Activated CD4-positive, alpha-beta memory T cell treated with anti-CD3 and anti-CD28 coated beads for 36 hours (primary cell): ENCODE measurements around the gene PRSS23. TPM values are rescaled to one million over a fixed set of nuclear protein-coding genes. Genes with fewer than 3 reads are reported as not detected.
"Not testable (repeated sequence)": the region's sequence is repeated elsewhere in the genome, so short reads cannot be mapped to it uniquely, and the experiment has no call there.

ENCODE experiments used
- CTCF ChIA-PET: fragments of 350-600 bp; sonication (Branson Sonifier 250); formaldehyde crosslinking; loops from one replicate; lab custom pipeline; 2021; ENCODE audit warnings: antibody characterized with exemption, inconsistent platforms; lab: Charles Lee
- POLR2A ChIA-PET: fragments of 350-600 bp; sonication (Branson Sonifier 250); formaldehyde crosslinking; loops from one replicate; lab custom pipeline; 2021; ENCODE audit warnings: antibody characterized with exemption; lab: Charles Lee
- DNase-seq: peaks from one replicate; pipeline ENCODE4 v3.0.0-alpha.2; 2020
- H3K27ac Mint-ChIP-seq: one replicate; pipeline ENCODE4 v1.8.0; 2021; ENCODE audit warnings: mixed read lengths
- H3K27me3 Mint-ChIP-seq: one replicate; pipeline ENCODE4 v1.8.0; 2021; ENCODE audit warnings: mixed read lengths
- H3K36me3 Mint-ChIP-seq: one replicate; pipeline ENCODE4 v1.8.0; 2021; ENCODE audit warnings: mixed read lengths
- H3K4me1 Mint-ChIP-seq: one replicate; pipeline ENCODE4 v1.8.0; 2021; ENCODE audit warnings: low read depth, mixed read lengths
- H3K4me3 Mint-ChIP-seq: one replicate; pipeline ENCODE4 v1.8.0; 2021; ENCODE audit warnings: mild to moderate bottlenecking, mixed read lengths
- H3K9me3 Mint-ChIP-seq: one replicate; pipeline ENCODE4 v1.8.0; 2021; ENCODE audit warnings: mixed read lengths
- intact Hi-C: fragments of 100-400 bp; cut with micrococcal nuclease; formaldehyde crosslinking; loops from one replicate; pipeline ENCODE4 v1.15.1; 2023
- total RNA-seq, 2 experiments: library from RNA; stranded (reverse); gene quantifications; one replicate each; pipeline ENCODE4 v1.2.3, GENCODE V29; 2021

PRSS23 gene, protein sequence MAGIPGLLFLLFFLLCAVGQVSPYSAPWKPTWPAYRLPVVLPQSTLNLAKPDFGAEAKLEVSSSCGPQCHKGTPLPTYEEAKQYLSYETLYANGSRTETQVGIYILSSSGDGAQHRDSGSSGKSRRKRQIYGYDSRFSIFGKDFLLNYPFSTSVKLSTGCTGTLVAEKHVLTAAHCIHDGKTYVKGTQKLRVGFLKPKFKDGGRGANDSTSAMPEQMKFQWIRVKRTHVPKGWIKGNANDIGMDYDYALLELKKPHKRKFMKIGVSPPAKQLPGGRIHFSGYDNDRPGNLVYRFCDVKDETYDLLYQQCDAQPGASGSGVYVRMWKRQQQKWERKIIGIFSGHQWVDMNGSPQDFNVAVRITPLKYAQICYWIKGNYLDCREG
- 1 to 10 TPM; 1.9 to 2.3 TPM for total RNA-seq

DNA sequence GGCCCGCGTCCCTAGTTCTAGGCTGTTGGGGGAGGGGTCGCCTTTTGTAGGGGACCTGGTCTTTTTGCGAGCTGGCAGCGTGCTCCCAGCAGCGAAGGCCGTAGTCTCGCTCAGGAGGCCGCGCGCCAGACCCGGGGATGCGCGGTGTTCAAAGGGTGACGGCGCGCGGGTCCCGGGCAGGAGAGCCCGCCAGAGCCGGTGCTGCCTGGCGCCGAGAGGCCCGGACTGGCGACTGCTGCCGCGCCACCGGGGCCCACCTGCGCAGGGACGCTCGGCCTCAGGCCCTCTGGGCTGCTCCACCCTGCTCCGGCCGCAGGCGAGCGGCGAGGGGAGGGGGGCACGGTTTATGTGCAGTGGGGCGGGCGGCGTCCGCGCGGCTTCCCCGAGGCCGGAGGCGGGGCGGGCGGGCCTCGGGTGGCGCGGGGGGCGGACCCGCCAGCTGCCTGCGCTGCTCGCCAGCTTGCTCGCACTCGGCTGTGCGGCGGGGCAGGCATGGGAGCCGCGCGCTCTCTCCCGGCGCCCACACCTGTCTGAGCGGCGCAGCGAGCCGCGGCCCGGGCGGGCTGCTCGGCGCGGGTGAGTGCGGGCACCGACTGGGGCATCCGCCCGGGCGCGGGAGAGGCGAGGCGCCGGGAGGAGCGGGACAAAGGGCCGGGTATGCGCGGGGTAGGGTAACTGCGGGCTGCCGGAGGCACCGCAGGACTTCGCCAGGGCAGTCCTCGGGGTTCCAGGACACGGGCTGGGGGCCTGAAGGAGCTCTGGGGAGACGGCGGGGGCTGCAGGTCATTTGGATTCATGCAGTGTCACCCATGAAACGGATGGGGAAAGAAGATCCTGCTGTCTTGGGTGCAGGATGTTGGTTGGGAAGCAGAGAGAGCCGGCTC is at the start of gene PRSS23:
TSS of gene PRSS23 (plus strand) at position 467 of the 884 bp plus-strand sequence. CDS start 7,102 bp downstream, outside the sequence.
- Mint-ChIP-seq H3K27me3 (peaks cover 49% of the 10 kb centered on the region), H3K27ac (no peak within 1 kb of the TSS), H3K36me3 (no peaks in the 10 kb centered on the region), H3K4me3 (peak within 1 kb of the TSS; percentile 69), H3K4me1 (peaks cover 39% of the 10 kb centered on the region), H3K9me3 (no peaks in the 10 kb centered on the region)
- intact Hi-C loops, result loop anchor here (10.0 kb wide), 3 partner anchors 576 to 1534 kb away; partner anchors contain the start of gene CTSC
- CTCF ChIA-PET, result interaction anchor here (1.4 to 1.8 kb wide), 2 partner anchors 192 kb away, joined by 3 to 8 read pairs; no protein-coding TSS in a partner anchor
- DNase-seq, result peak; percentile 35
- POLR2A ChIA-PET, result no interaction called here

DNA sequence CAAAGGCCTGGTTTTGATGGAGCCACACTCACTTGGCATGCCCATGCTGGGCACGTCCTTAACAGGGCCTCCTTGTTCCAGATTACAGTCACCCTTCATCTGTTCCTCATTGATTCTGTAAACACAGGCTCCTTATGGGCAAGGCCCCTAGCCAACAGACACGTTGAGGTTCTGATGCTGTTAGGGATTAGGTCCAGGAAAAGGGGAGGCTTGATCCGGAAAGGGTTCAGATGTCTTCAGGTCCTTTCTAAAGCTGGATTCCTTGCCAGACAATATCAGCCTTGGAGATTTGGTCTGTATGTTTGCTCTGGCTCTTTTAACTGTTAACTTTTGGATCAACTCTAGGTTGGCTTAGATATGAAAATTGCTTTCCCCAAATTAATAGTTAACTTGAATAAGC is 46.9 kb upstream of the PRSS23 start:
- Mint-ChIP-seq H3K27ac (no peak overlapping the region), H3K9me3 (no peaks in the 10 kb centered on the region), H3K36me3 (no peaks in the 10 kb centered on the region), H3K27me3 (peaks cover 6% of the 10 kb centered on the region), H3K4me1 (no peaks in the 10 kb centered on the region), H3K4me3 (no peak overlapping the region)
- intact Hi-C loops, result no loop called here
- POLR2A ChIA-PET, result no interaction called here
- CTCF ChIA-PET, result interaction anchor here (0.6 kb wide), 1 partner anchor 1099 kb away, joined by 3 read pairs; no protein-coding TSS in a partner anchor
- DNase-seq, result no peak

DNA sequence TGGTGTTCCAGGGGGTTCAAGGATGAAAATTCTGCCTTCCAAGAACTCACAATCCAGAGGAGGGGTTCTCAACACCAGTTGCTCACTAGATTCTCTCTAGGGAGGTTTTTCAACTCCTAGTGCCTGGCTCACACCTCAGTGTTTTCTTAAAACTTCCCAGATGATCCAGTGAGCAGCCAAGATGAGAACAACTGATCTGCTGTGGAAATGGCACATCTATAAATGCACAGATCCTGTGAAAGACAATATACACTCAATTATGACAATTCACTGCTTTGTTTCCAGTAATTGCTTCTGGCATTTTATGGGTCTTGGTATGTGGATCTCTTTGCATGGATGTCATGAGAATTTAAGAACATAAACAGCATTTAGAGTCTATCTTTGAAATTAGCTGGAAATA is 45.2 kb upstream of the PRSS23 start:
- no peak for DNase-seq
- Mint-ChIP-seq H3K27me3 (peaks cover 3% of the 10 kb centered on the region), H3K4me1 (no peaks in the 10 kb centered on the region), H3K36me3 (no peaks in the 10 kb centered on the region), H3K4me3 (no peak overlapping the region), H3K27ac (no peak overlapping the region), H3K9me3 (no peaks in the 10 kb centered on the region)
- intact Hi-C loops, result no loop called here
- POLR2A ChIA-PET, result no interaction called here
- CTCF ChIA-PET, result no interaction called here

DNA sequence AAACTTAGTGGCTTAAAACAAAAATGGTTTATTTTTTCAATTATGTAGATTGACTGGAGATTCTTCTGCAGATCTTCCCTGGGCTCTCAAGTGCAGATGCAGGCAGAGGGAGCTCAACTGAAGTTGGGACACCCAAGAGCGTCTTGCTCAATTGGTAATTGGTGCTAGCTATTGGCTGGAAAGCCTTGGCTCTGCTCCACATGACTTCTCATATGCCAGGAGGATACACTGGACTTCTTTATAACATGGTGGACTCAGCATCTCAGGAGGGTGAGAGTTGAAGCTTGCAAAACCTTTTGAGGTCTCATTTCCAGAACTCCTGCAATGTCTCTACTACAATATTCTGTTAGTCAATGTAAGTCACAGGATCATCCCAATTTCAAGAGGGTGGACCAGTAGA is 42.2 kb upstream of the PRSS23 start:
- Mint-ChIP-seq H3K4me3 (no peak overlapping the region), H3K9me3 (no peaks in the 10 kb centered on the region), H3K4me1 (no peaks in the 10 kb centered on the region), H3K27ac (no peak overlapping the region), H3K36me3 (no peaks in the 10 kb centered on the region), H3K27me3 (peaks cover 4% of the 10 kb centered on the region)
- POLR2A ChIA-PET, result no interaction called here
- intact Hi-C loops, result no loop called here
- DNase-seq, result no peak
- CTCF ChIA-PET, result interaction anchor here (0.7 kb wide), 1 partner anchor 340 kb away, joined by 3 read pairs; no protein-coding TSS in a partner anchor

DNA sequence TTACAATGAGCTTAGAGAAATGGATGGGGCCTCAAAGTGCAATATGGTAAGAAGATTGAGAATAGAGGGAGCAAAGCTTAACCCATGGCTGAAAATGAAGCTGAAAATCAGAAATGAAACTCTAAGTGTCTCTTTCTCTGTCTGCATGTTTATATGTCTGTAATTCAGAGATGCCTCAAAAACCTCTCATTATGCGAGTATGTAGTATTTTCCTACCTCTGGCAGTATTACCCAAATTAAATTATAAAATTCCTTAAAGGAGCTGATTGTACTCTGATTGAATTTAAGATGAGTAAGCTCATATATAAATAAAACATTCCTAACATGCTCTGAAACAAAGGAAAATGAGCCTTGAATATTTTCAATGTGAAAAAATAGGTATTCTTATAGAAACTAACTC is 39.8 kb upstream of the PRSS23 start:
- no peak overlapping the region for H3K27ac Mint-ChIP-seq
- intact Hi-C loops, result no loop called here
- peaks cover 10% of the 10 kb centered on the region for H3K27me3 Mint-ChIP-seq
- H3K4me3 Mint-ChIP-seq, result no peak overlapping the region
- no peaks in the 10 kb centered on the region for H3K9me3 Mint-ChIP-seq
- CTCF ChIA-PET, result interaction anchor here (1.0 to 1.4 kb wide), 2 partner anchors 110 to 152 kb away, joined by 3 to 4 read pairs; no protein-coding TSS in a partner anchor
- POLR2A ChIA-PET, result interaction anchor here (0.5 kb wide), 1 partner anchor 69 kb away, joined by 3 read pairs; no protein-coding TSS in a partner anchor
- H3K36me3 Mint-ChIP-seq, result no peaks in the 10 kb centered on the region
- no peaks in the 10 kb centered on the region for H3K4me1 Mint-ChIP-seq
- DNase-seq, result no peak

DNA sequence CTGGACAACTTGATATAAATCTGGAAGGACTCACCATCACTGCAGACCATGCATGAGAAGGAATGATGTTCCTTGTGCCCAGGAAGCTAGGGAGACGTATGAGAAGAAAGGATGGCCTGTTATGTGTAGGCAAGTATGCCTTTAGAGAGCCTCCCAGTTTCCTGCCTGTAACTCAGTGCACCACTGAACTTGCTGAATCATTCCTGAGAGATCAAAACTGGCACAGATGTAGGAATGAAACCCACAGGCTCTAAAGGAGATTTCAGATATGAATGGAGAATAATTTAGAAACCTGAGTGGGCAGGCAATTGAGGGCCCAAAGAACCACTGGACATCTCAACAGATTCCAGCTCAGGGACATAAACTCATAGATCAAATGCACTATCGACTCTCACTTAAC is 38.4 kb upstream of the PRSS23 start:
- no peaks in the 10 kb centered on the region for H3K9me3 Mint-ChIP-seq
- intact Hi-C loops, result no loop called here
- H3K27ac Mint-ChIP-seq, result no peak overlapping the region
- ChIA-PET CTCF (no interaction called here), POLR2A (no interaction called here)
- no peak for DNase-seq
- no peaks in the 10 kb centered on the region for H3K36me3 Mint-ChIP-seq
- no peak overlapping the region for H3K4me3 Mint-ChIP-seq
- H3K27me3 Mint-ChIP-seq, result peaks cover 10% of the 10 kb centered on the region
- no peaks in the 10 kb centered on the region for H3K4me1 Mint-ChIP-seq

DNA sequence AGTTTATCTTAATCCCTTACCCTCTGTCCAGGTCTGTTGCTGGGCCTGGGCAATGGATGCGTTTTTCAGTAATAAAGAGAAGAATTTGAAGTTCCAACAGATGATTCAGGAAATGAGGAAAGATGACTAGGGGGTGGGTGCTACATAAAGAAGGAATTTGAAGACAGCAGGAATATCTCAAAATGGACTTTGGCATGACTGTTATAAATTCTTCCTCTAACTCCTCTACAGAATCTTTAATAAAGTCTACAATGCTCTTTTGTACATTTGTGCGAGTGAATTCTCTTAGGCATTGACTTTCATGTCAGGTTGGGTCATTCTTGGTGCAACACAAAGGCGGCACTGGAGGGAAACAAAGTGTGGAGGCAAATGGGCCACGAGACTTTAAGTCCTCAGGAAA is 35.1 kb upstream of the PRSS23 start:
- CTCF ChIA-PET, result no interaction called here
- no peak for DNase-seq
- Mint-ChIP-seq H3K9me3 (no peaks in the 10 kb centered on the region), H3K27ac (no peak overlapping the region), H3K36me3 (no peaks in the 10 kb centered on the region), H3K27me3 (peaks cover 13% of the 10 kb centered on the region), H3K4me1 (no peaks in the 10 kb centered on the region), H3K4me3 (no peak overlapping the region)
- POLR2A ChIA-PET, result no interaction called here
- intact Hi-C loops, result no loop called here

DNA sequence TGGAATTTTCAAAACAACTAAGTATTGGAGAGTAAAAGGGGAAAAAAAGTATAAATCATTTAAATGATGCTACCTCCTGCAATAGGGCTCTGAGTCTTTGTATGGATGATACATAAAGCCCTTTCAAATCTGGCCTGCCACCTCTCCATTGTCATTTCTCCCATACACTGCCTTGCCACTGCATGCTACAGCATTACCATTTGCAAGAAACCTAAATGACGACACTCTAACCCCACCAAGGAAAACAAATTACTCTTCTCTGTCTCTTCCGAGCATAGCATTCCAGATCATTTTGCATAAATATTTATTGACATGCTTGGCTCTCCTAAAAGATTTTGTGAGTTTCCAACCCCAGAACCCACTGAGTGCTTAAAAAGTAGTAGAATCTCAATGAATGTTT is 34.5 kb upstream of the PRSS23 start:
- H3K4me1 Mint-ChIP-seq, result no peaks in the 10 kb centered on the region
- H3K27ac Mint-ChIP-seq, result no peak overlapping the region
- no peak for DNase-seq
- CTCF ChIA-PET, result no interaction called here
- POLR2A ChIA-PET, result no interaction called here
- no peaks in the 10 kb centered on the region for H3K36me3 Mint-ChIP-seq
- intact Hi-C loops, result no loop called here
- H3K27me3 Mint-ChIP-seq, result peaks cover 13% of the 10 kb centered on the region
- H3K4me3 Mint-ChIP-seq, result no peak overlapping the region
- H3K9me3 Mint-ChIP-seq, result no peaks in the 10 kb centered on the region

DNA sequence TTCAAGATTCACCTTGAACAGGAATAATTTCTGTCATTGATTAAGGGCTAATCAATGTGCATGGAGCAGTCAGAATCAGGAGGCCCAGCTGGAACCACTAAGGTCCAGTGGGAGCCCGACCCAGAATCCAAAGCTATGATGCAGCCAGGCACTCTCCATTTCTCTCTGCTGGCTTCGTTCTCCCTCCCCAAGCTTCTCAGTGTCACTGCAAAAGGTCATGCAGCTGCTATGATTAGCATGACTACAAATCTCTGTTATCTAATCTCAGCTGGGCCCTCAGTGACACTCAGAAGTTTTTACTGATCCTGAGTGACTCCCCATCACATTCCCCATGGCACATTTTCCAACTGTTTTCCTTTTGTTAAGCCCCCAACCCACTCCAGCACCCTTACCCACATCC is 31.1 kb upstream of the PRSS23 start:
- no peak for DNase-seq
- intact Hi-C loops, result no loop called here
- ChIA-PET CTCF (no interaction called here), POLR2A (no interaction called here)
- H3K4me3 Mint-ChIP-seq, result no peak overlapping the region
- H3K4me1 Mint-ChIP-seq, result no peaks in the 10 kb centered on the region
- H3K9me3 Mint-ChIP-seq, result no peaks in the 10 kb centered on the region
- peaks cover 9% of the 10 kb centered on the region for H3K27me3 Mint-ChIP-seq
- H3K36me3 Mint-ChIP-seq, result no peaks in the 10 kb centered on the region
- no peak overlapping the region for H3K27ac Mint-ChIP-seq

DNA sequence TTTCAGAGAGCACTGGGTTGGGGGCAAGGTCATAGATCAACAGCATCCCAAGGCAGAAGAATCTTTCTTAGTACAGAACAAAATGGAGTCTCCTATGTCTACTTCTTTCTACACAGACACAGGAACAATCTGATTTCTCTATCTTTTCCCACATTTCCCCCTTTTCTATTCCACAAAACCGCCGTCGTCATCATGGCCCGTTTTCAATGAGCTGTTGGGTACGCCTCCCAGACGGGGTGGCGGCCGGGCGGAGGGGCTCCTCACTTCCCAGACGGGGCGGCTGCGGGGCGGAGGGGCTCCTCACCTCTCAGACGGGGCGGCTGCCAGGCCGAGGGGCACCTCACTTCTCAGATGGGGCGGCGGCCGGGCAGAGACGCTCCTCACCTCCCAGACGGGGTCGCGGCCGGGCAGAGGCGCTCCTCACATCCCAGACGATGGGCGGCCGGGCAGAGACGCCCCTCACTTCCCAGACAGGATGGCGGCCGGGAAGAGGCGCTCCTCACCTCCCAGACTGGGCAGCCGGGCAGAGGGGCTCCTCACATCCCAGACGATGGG is 29.8 kb upstream of the PRSS23 start:
- H3K4me3 Mint-ChIP-seq, H3K36me3 Mint-ChIP-seq, CTCF ChIA-PET, POLR2A ChIA-PET, H3K4me1 Mint-ChIP-seq, H3K27ac Mint-ChIP-seq, H3K9me3 Mint-ChIP-seq, H3K27me3 Mint-ChIP-seq, intact Hi-C loops, DNase-seq: not testable (repeated sequence)

DNA sequence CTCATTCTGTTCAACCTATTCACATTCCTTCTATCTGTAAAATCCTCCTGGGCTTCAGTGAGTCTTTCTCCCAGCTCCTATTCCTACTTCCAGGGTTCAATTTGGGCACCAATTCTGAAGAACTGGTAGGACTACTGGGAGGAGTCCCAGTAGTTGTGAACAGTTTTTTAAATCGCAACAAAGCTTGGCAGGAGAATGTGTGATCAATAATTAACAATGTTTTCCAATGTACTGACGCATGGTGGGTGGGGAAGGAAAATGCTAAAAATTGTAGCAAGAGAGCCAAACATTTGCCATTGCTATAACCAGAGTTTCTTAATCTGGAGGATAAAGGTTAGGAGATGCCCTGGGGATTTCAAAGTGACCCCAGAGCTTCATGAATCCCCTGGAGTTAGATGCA is 27.3 kb upstream of the PRSS23 start:
- DNase-seq, result no peak
- Mint-ChIP-seq H3K4me1 (no peaks in the 10 kb centered on the region), H3K4me3 (no peak overlapping the region), H3K27ac (no peak overlapping the region), H3K9me3 (no peaks in the 10 kb centered on the region), H3K36me3 (no peaks in the 10 kb centered on the region), H3K27me3 (peaks cover 9% of the 10 kb centered on the region)
- ChIA-PET POLR2A (no interaction called here), CTCF (no interaction called here)
- intact Hi-C loops, result no loop called here
